ENCODE data around the gene RFTN1. TPM values are rescaled to one million over a fixed set of nuclear protein-coding genes. Genes with fewer than 3 reads are reported as not detected.

Gene RFTN1
- total RNA-seq, 1 experiment from 2014 or later: 2.2 TPM

GRCh38 chr3:16507578-16508242 lies 5.8 kb downstream of the RFTN1 start:
- Histone ChIP-seq H4K91ac (ENCODE audit: insufficient read length, low read depth, low read length) (no peak overlapping the region), H2BK15ac (ENCODE audit: low read depth, low read length) (no peak overlapping the region), H4K5ac (ENCODE audit: insufficient read length, low read depth, low read length) (no peak overlapping the region), H3K79me1 (ENCODE audit: insufficient read depth, low read depth, low read length, poor library complexity, severe bottlenecking) (no peaks in the 10 kb centered on the region), H2BK20ac (ENCODE audit: low read depth, low read length, poor library complexity, severe bottlenecking) (no peak overlapping the region), H2BK120ac (ENCODE audit: low read depth, low read length, poor library complexity, severe bottlenecking) (no peak overlapping the region), H3K9me3 (ENCODE audit: control insufficient read depth, low read depth, low read length) (no peaks in the 10 kb centered on the region), H3K9ac (ENCODE audit: extremely low read depth, insufficient read length, low read length) (no peak overlapping the region), H3K23ac (ENCODE audit: insufficient read length, low read depth, low read length) (no peak overlapping the region), H4K8ac (replicated peaks; ENCODE audit: insufficient read length, low read depth, low read length) (no peak overlapping the region), H3K23me2 (ENCODE audit: insufficient read length, low read depth, low read length, poor library complexity, severe bottlenecking) (peaks cover 5% of the 10 kb centered on the region), H2BK5ac (ENCODE audit: insufficient read length, low read length) (no peak overlapping the region), H3K14ac (ENCODE audit: insufficient read depth, low read length) (no peak overlapping the region; the same call in 1 of the 2 replicates), H3K27ac (ENCODE audit: insufficient read length, low read depth, low read length) (no peak overlapping the region), H3K27me3 (ENCODE audit: insufficient read depth, low read length) (peaks cover 7% of the 10 kb centered on the region; the same call in 1 of the 2 replicates), H3K4me2 (ENCODE audit: insufficient read depth, insufficient read length, low read length) (no peak overlapping the region), H3T11ph (ENCODE audit: low read length) (no peak overlapping the region), H2AK5ac (ENCODE audit: insufficient read length, low read length) (no peak overlapping the region), H3K18ac (ENCODE audit: insufficient read length, low read depth, low read length) (no peak overlapping the region), H2AFZ (ENCODE audit: low read length) (no peak overlapping the region), H3K4ac (ENCODE audit: low read depth, low read length) (no peak overlapping the region), H3K4me1 (ENCODE audit: insufficient read depth, low read length) (0 out of 2 replicates have a peak, but pooled peaks cover 4% of the 10 kb centered on the region), H3K56ac (ENCODE audit: insufficient read length, low read depth, low read length) (no peak overlapping the region), H4K20me1 (ENCODE audit: control insufficient read depth, insufficient read depth, insufficient read length) (peaks cover 2% of the 10 kb centered on the region), H2BK12ac (ENCODE audit: insufficient read length, low read depth, low read length) (no peak overlapping the region), H3K79me2 (ENCODE audit: insufficient read depth, low read length) (no peaks in the 10 kb centered on the region)
- 100% methylated on average over 1 of the region's 8 CpGs for WGBS (ENCODE audit: extremely low coverage, insufficient read length, low lambda C conversion rate)
- Mint-ChIP-seq H3K36me3 (ENCODE audit: insufficient read depth in 1 of 3, low read depth in 3 of 3) (no peaks in the 10 kb centered on the region), H3K27me3 (ENCODE audit: low read depth) (peaks cover 31% of the 10 kb centered on the region), H3K9me3 (0 out of 5 replicates have a peak, but pooled peaks cover 0 to 3% of the 10 kb centered on the region in 2 experiments), H3K27ac (no peak overlapping the region), H3K4me3 (no peak overlapping the region), H3K4me1 (peaks cover 16% of the 10 kb centered on the region in 2 experiments)
- TF ChIP-seq CTCF (conservative IDR thresholded peaks at IDR 0.05): no peak
- DNase-seq: no peak
